HepG2 (cell line): ENCODE results near the gene ERFL. TPM values are rescaled to one million over a fixed set of nuclear protein-coding genes. Genes with fewer than 3 reads are reported as not detected.

Experiments
- CBFB ChIP-seq: sonication (generic); formaldehyde crosslinking; IDR thresholded peaks from 2 replicates; pipeline ENCODE4 v1.4.0; 2020; ENCODE audit warnings: missing genetic modification reagents
- FOXM1 ChIP-seq: sonication (generic); formaldehyde crosslinking; IDR thresholded peaks from 2 replicates; pipeline ENCODE4 v1.5.0; 2020; ENCODE audit warnings: missing genetic modification reagents
- JUN ChIP-seq: sonication (generic); formaldehyde crosslinking; IDR thresholded peaks from 2 replicates; pipeline ENCODE4 v1.4.0; 2020; ENCODE audit warnings: mild to moderate bottlenecking, missing genetic modification reagents
- NFYC ChIP-seq: IDR thresholded peaks from 2 replicates; pipeline ENCODE4 v1.6.1; 2016; ENCODE audit warnings: missing genetic modification reagents, missing compliant biosample characterization
- REXO4 ChIP-seq: sonication (generic); formaldehyde crosslinking; IDR thresholded peaks from 2 replicates; pipeline ENCODE4 v1.8.0; 2022; ENCODE audit warnings: missing genetic modification reagents, mild to moderate bottlenecking, borderline replicate concordance
- THYN1 ChIP-seq: sonication (generic); formaldehyde crosslinking; IDR thresholded peaks from 2 replicates; pipeline ENCODE4 v1.8.1; 2023; ENCODE audit warnings: low read depth, mild to moderate bottlenecking, moderate library complexity, missing genetic modification reagents, borderline replicate concordance
- ZKSCAN1 ChIP-seq: fragments of 150-350 bp; IDR thresholded peaks from 2 replicates; pipeline ENCODE4 v1.6.1; 2014; ENCODE audit warnings: low read length
- ZNF253 ChIP-seq: sonication (generic); formaldehyde crosslinking; IDR thresholded peaks from 2 replicates; pipeline ENCODE4 v1.8.0; 2022; ENCODE audit warnings: mild to moderate bottlenecking, missing genetic modification reagents, borderline replicate concordance
- ZNF501 ChIP-seq: sonication (generic); formaldehyde crosslinking; IDR thresholded peaks from 2 replicates; pipeline ENCODE4 v1.5.1; 2020; ENCODE audit warnings: mild to moderate bottlenecking, moderate library complexity, missing genetic modification reagents
- ZNF788 ChIP-seq: sonication (generic); formaldehyde crosslinking; IDR thresholded peaks from 2 replicates; pipeline ENCODE4 v1.5.0; 2020; ENCODE audit warnings: mild to moderate bottlenecking, missing genetic modification reagents, borderline replicate concordance
- polyA plus RNA-seq, 8 experiments: library from polyadenylated mRNA; depleted of rRNA in 3 of 8; stranded (reverse) in 7 of 8; unstranded in 1 of 8; fragments of >200 nt; fragmentation: Illumina TruSeq in 4 of 8; extraction: Trizol in 4 of 8; gene quantifications; 2 replicates each; pipeline versions ENCODE4 v1.2.1 to v1.2.3, GENCODE V29; 2011 to 2016; ENCODE audit warnings: low read depth in 4 of 8, missing spikeins in 1 of 8, mixed read lengths in 1 of 8; ENCODE audit not compliant: insufficient read depth in 1 of 8
- total RNA-seq, 5 experiments: library from RNA; depleted of rRNA; stranded (reverse); fragments of >200 nt; fragmentation: Illumina TruSeq; extraction: Trizol; gene quantifications; 2 replicates each; pipeline ENCODE4 v1.2.3, GENCODE V29; 2016; ENCODE audit warnings: low read depth in 1 of 5
- TF ChIP-seq, protein P1 (sequence below), 2 experiments: sonication (generic) in 1 of 2; formaldehyde crosslinking in 1 of 2; IDR thresholded peaks; 2 replicates each; pipeline versions ENCODE4 v1.6.1 to v1.9.0; 2014 to 2022; ENCODE audit warnings: antibody characterized with exemption in 1 of 2, borderline replicate concordance in 1 of 2, inconsistent platforms in 1 of 2, low read depth in 1 of 2, missing genetic modification reagents in 1 of 2
- TF ChIP-seq, protein P2 (sequence below): sonication (generic); formaldehyde crosslinking; IDR thresholded peaks from 2 replicates; pipeline ENCODE4 v1.5.0; 2020; ENCODE audit warnings: mild to moderate bottlenecking, missing genetic modification reagents, moderate library complexity
- TF ChIP-seq, protein P3 (sequence below): sonication (generic); formaldehyde crosslinking; IDR thresholded peaks from 2 replicates; pipeline ENCODE4 v1.5.1; 2020; ENCODE audit warnings: mild to moderate bottlenecking, missing genetic modification reagents, moderate library complexity
- TF ChIP-seq, protein P4 (sequence below): IDR thresholded peaks from 2 replicates; pipeline ENCODE4 v1.6.1; 2016; ENCODE audit warnings: missing biosample characterization, missing genetic modification reagents, low read depth
- TF ChIP-seq, protein P5 (sequence below): sonication (generic); formaldehyde crosslinking; IDR thresholded peaks from 2 replicates; pipeline ENCODE4 v1.8.1; 2022; ENCODE audit warnings: mild to moderate bottlenecking, missing genetic modification reagents

ERFL gene
- total and polyA plus RNA-seq, 2 of the 13 experiments (the other 11 are each of a cell fraction or from before 2014, with no cell fraction given), result not detected

DNA sequence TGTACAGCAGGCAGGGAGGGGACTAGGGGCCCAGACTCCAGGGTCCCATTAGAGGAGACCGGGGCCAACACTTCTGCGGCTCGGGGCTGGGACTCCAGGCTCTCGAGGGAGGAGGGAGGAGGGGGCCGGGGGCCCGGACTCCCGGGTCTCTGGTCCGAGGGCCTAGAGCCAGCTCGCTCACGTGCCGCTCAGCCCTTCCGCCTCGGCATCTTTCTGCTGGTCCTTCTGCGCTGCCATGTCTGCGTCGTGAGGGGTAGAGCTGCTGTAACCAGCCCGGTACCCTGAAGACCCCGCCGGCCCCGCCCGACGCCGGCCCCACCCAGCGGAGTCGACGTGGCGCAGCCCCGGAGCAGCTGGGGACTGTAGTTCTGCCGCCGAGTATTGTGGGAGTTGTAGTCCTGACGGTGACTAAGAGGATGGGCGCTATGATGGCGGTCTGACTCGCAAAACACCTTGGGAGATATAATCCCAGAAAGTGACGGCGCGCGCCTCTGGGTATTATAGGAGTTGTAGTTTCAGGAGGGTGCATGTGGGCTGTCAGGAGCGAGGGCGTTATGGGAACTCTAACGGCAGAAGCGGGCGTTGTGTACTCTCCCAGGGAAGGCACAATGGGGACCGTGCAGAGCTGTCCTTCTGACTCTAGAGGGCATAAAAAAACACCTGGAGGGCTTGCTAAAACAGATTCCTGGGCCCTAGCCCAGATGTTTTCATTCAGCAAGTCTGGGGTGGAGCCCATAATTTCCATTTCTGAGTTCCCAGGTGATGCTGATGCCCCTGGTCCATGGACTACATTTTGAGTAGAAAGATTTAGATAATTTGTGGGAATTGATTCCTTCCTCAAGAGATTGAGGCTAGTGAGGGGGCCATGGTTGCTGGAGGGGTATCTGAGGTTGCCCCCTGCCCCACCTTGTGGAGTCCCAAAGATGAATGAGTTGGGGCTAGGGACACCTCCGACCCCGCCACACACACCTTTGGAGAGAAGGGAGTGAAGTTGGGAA, 31.1 kb upstream of the ERFL start, which contains the start of gene RABAC1 (continued):
- TF ChIP-seq, protein P1, sequence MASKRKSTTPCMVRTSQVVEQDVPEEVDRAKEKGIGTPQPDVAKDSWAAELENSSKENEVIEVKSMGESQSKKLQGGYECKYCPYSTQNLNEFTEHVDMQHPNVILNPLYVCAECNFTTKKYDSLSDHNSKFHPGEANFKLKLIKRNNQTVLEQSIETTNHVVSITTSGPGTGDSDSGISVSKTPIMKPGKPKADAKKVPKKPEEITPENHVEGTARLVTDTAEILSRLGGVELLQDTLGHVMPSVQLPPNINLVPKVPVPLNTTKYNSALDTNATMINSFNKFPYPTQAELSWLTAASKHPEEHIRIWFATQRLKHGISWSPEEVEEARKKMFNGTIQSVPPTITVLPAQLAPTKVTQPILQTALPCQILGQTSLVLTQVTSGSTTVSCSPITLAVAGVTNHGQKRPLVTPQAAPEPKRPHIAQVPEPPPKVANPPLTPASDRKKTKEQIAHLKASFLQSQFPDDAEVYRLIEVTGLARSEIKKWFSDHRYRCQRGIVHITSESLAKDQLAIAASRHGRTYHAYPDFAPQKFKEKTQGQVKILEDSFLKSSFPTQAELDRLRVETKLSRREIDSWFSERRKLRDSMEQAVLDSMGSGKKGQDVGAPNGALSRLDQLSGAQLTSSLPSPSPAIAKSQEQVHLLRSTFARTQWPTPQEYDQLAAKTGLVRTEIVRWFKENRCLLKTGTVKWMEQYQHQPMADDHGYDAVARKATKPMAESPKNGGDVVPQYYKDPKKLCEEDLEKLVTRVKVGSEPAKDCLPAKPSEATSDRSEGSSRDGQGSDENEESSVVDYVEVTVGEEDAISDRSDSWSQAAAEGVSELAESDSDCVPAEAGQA (IDR thresholded peaks at IDR 0.05; ENCODE audit: low read depth), result peak; percentile 41; the same call in 1 of the 2 replicates
- TF ChIP-seq, protein P1 (CRISPR knock-in tag; IDR thresholded peaks at IDR 0.05; ENCODE audit: borderline replicate concordance), result no peak
- no peak; the same call in 1 of the 2 replicates for TF ChIP-seq ZNF501 (CRISPR knock-in tag)
- TF ChIP-seq ZNF788 (CRISPR knock-in tag), result no peak
- TF ChIP-seq FOXM1, result no peak
- TF ChIP-seq, protein P2, sequence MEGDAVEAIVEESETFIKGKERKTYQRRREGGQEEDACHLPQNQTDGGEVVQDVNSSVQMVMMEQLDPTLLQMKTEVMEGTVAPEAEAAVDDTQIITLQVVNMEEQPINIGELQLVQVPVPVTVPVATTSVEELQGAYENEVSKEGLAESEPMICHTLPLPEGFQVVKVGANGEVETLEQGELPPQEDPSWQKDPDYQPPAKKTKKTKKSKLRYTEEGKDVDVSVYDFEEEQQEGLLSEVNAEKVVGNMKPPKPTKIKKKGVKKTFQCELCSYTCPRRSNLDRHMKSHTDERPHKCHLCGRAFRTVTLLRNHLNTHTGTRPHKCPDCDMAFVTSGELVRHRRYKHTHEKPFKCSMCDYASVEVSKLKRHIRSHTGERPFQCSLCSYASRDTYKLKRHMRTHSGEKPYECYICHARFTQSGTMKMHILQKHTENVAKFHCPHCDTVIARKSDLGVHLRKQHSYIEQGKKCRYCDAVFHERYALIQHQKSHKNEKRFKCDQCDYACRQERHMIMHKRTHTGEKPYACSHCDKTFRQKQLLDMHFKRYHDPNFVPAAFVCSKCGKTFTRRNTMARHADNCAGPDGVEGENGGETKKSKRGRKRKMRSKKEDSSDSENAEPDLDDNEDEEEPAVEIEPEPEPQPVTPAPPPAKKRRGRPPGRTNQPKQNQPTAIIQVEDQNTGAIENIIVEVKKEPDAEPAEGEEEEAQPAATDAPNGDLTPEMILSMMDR (CRISPR knock-in tag), result peak; percentile 42
- TF ChIP-seq THYN1 (CRISPR knock-in tag), result no peak
- TF ChIP-seq NFYC, result peak; percentile 53
- no peak for TF ChIP-seq JUN (CRISPR knock-in tag)
- TF ChIP-seq ZKSCAN1, result no peak
- TF ChIP-seq CBFB (CRISPR knock-in tag), result peak; percentile 64; the same call in 1 of the 2 replicates
- TF ChIP-seq, protein P3, sequence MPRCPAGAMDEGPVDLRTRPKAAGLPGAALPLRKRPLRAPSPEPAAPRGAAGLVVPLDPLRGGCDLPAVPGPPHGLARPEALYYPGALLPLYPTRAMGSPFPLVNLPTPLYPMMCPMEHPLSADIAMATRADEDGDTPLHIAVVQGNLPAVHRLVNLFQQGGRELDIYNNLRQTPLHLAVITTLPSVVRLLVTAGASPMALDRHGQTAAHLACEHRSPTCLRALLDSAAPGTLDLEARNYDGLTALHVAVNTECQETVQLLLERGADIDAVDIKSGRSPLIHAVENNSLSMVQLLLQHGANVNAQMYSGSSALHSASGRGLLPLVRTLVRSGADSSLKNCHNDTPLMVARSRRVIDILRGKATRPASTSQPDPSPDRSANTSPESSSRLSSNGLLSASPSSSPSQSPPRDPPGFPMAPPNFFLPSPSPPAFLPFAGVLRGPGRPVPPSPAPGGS (CRISPR knock-in tag), result 0 out of 2 replicates have a peak, but pooled peaks have one; percentile 4
- TF ChIP-seq, protein P4, sequence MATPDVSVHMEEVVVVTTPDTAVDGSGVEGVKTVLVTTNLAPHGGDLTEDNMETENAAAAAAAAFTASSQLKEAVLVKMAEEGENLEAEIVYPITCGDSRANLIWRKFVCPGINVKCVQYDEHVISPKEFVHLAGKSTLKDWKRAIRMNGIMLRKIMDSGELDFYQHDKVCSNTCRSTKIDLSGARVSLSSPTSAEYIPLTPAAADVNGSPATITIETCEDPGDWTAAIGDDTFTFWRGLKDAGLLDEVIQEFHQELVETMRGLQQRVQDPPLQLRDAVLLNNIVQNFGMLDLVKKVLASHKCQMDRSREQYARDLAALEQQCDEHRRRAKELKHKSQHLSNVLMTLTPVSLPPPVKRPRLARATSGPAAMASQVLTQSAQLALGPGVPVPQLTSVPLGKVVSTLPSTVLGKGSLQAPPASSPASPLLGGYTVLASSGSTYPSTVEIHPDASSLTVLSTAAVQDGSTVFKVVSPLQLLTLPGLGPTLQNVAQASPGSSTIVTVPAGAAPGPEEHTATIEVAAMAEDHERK (CRISPR knock-in tag), result peak; percentile 96
- TF ChIP-seq ZNF253, result no peak
- no peak for TF ChIP-seq REXO4 (CRISPR knock-in tag)
- TF ChIP-seq, protein P5, sequence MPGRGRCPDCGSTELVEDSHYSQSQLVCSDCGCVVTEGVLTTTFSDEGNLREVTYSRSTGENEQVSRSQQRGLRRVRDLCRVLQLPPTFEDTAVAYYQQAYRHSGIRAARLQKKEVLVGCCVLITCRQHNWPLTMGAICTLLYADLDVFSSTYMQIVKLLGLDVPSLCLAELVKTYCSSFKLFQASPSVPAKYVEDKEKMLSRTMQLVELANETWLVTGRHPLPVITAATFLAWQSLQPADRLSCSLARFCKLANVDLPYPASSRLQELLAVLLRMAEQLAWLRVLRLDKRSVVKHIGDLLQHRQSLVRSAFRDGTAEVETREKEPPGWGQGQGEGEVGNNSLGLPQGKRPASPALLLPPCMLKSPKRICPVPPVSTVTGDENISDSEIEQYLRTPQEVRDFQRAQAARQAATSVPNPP (CRISPR knock-in tag), result no peak
